Activated T-cell treated with anti-CD3 and anti-CD28 coated beads, Interleukin-2, amount 50 U/mL, for 48 hours (primary cell): ENCODE data around the gene CEP55.
"Not testable (repeated sequence)": the region's sequence is repeated elsewhere in the genome, so short reads cannot be mapped to it uniquely, and the experiment has no call there.

Experiments
- DNase-seq, 2 experiments: peaks; one replicate each; pipeline ENCODE4 v3.0.0-alpha.2; 2020

CEP55 gene

GRCh38 chr10:93515071-93516005, 18.9 kb downstream of the CEP55 start:
- no peak for DNase-seq

- DNase-seq = no peak
Observed at GRCh38 chr10:93516006-93516380, 19.6 kb downstream of the CEP55 start.

GRCh38 chr10:93518531-93518930, 22.1 kb downstream of the CEP55 start:
- DNase-seq = no peak

GRCh38 chr10:93535293-93535692, 38.9 kb downstream of the CEP55 start:
- no peak for DNase-seq

GRCh38 chr10:93540871-93541270, 44.5 kb downstream of the CEP55 start:
- DNase-seq = not testable (repeated sequence)

- peak; percentile 44 to 53 for DNase-seq
Observed at GRCh38 chr10:93541402-93542357, 45.3 kb downstream of the CEP55 start.

- DNase-seq = no peak
Observed at GRCh38 chr10:93542358-93542791, 46.0 kb downstream of the CEP55 start.

GRCh38 chr10:93546995-93547394, 50.6 kb downstream of the CEP55 start:
- not testable (repeated sequence) for DNase-seq

- no peak for DNase-seq
Observed at GRCh38 chr10:93547522-93547921, 51.1 kb downstream of the CEP55 start.

GRCh38 chr10:93548376-93549071, 52.1 kb downstream of the CEP55 start:
- DNase-seq = no peak

GRCh38 chr10:93550606-93551005, 54.2 kb downstream of the CEP55 start:
- no peak for DNase-seq

- no peak for DNase-seq
Observed at GRCh38 chr10:93552780-93553179, 56.4 kb downstream of the CEP55 start.

- DNase-seq = no peak
Observed at GRCh38 chr10:93553482-93554315, 57.3 kb downstream of the CEP55 start.

GRCh38 chr10:93554316-93554663, 57.9 kb downstream of the CEP55 start:
- DNase-seq = no peak

- peak; percentile 68 to 73 for DNase-seq
Observed at GRCh38 chr10:93554760-93555432, 58.5 kb downstream of the CEP55 start.

GRCh38 chr10:93559490-93559889, 63.1 kb downstream of the CEP55 start:
- no peak for DNase-seq

- no peak for DNase-seq
Observed at GRCh38 chr10:93560541-93560940, 64.1 kb downstream of the CEP55 start.

- DNase-seq = no peak
Observed at GRCh38 chr10:93565446-93565845, 69.0 kb downstream of the CEP55 start.

GRCh38 chr10:93566435-93567276, 70.2 kb downstream of the CEP55 start, which contains the start of gene FFAR4:
FFAR4 (plus strand) TSS chr10:93566665; CDS start chr10:93566721, 56 bp downstream.
- no peak for DNase-seq
